GM12878 (cell line): ENCODE data around the gene ADAM10. TPM values are rescaled to one million over a fixed set of nuclear protein-coding genes. Genes with fewer than 3 reads are reported as not detected.

Experiments used
- ASH2L ChIP-seq: fragments of 300-600, 200-600 bp; sonication (generic); IDR thresholded peaks from 2 replicates; pipeline ENCODE4 v1.6.1; 2017; ENCODE audit warnings: low read depth, mild to moderate bottlenecking, borderline replicate concordance
- ATF7 ChIP-seq: fragments of 450-650 bp; IDR thresholded peaks from 2 replicates; pipeline ENCODE4 v1.6.1; 2016; ENCODE audit warnings: low read depth, mild to moderate bottlenecking
- CBFB ChIP-seq: IDR thresholded peaks from 2 replicates; pipeline ENCODE4 v1.6.1; 2016; ENCODE audit warnings: antibody characterized with exemption, low read depth
- CBX5 ChIP-seq: sonication (generic); IDR thresholded peaks from 2 replicates; pipeline ENCODE4 v1.6.1; 2016; ENCODE audit warnings: low read depth, moderate library complexity, mild to moderate bottlenecking, inconsistent platforms
- CREB1 ChIP-seq: IDR thresholded peaks from 2 replicates; pipeline ENCODE4 v1.6.1; 2012; ENCODE audit warnings: low read depth, mild to moderate bottlenecking, inconsistent platforms
- EGR1 ChIP-seq, 2 experiments: IDR thresholded peaks; 1 replicate in 1 of 2; 2 replicates in 1 of 2; pipeline ENCODE4 v1.6.1; 2011 to 2012; ENCODE audit warnings: low read depth in 2 of 2, low read length in 2 of 2, borderline replicate concordance in 1 of 2, mild to moderate bottlenecking in 1 of 2, moderate library complexity in 1 of 2
- EP300 ChIP-seq, 2 experiments: fragments of 150-350 bp in 1 of 2; IDR thresholded peaks; 2 replicates each; pipeline ENCODE4 v1.6.1; 2011 to 2012; ENCODE audit warnings: low read depth in 2 of 2, low read length in 2 of 2, borderline replicate concordance in 1 of 2, improper control_type of control experiment in 1 of 2, inconsistent platforms in 1 of 2; ENCODE audit not compliant: control insufficient read depth in 1 of 2
- GATAD2B ChIP-seq: fragments of 450-650 bp; conservative IDR thresholded peaks from 2 replicates; pipeline ENCODE4 v1.6.1; 2017; ENCODE audit warnings: low read depth, mild to moderate bottlenecking, moderate library complexity
- IKZF2 ChIP-seq, 2 experiments: fragments of 450-650 bp; IDR thresholded peaks; 2 replicates each; pipeline ENCODE4 v1.6.1; 2017; ENCODE audit warnings: mild to moderate bottlenecking in 2 of 2, moderate library complexity in 2 of 2
- IRF4 ChIP-seq: IDR thresholded peaks from 2 replicates; pipeline ENCODE4 v1.6.1; 2011; ENCODE audit warnings: low read depth, low read length
- IRF5 ChIP-seq: fragments of 450-650 bp; IDR thresholded peaks from 2 replicates; pipeline ENCODE4 v1.6.1; 2017; ENCODE audit warnings: borderline replicate concordance
- KDM1A ChIP-seq: fragments of 200-600 bp; sonication (generic); IDR thresholded peaks from 2 replicates; pipeline ENCODE4 v1.6.1; 2016; ENCODE audit warnings: borderline replicate concordance
- LARP7 ChIP-seq: fragments of 450-650 bp; IDR thresholded peaks from 2 replicates; pipeline ENCODE4 v1.6.1; 2017; ENCODE audit warnings: mild to moderate bottlenecking
- NKRF ChIP-seq: fragments of 450-650 bp; conservative IDR thresholded peaks from 2 replicates; pipeline ENCODE4 v1.6.1; 2017; ENCODE audit warnings: mild to moderate bottlenecking, moderate library complexity
- NR2C1 ChIP-seq: fragments of 450-650 bp; IDR thresholded peaks from 2 replicates; pipeline ENCODE4 v1.6.1; 2017; ENCODE audit warnings: antibody characterized with exemption, mild to moderate bottlenecking, moderate library complexity
- NR2F1 ChIP-seq: fragments of 450-650 bp; conservative IDR thresholded peaks from 2 replicates; pipeline ENCODE4 v1.6.1; 2017; ENCODE audit warnings: mild to moderate bottlenecking
- NRF1 ChIP-seq: conservative IDR thresholded peaks from 2 replicates; pipeline ENCODE4 v1.6.1; 2011; ENCODE audit warnings: mild to moderate bottlenecking, low read depth, low read length, improper control_type of control experiment
- POLR2A ChIP-seq: IDR thresholded peaks from 2 replicates; pipeline ENCODE4 v1.6.1; 2011; ENCODE audit warnings: low read depth, mild to moderate bottlenecking, low read length
- POLR2AphosphoS5 ChIP-seq: IDR thresholded peaks from 2 replicates; pipeline ENCODE4 v1.6.1; 2011; ENCODE audit warnings: mild to moderate bottlenecking, low read length, inconsistent platforms
- SREBF1 ChIP-seq: IDR thresholded peaks from 2 replicates; pipeline ENCODE4 v1.6.1; 2012; ENCODE audit warnings: mild to moderate bottlenecking, low read length
- TBL1XR1 ChIP-seq: IDR thresholded peaks from 2 replicates; pipeline ENCODE4 v1.6.1; 2012; ENCODE audit warnings: low read depth, low read length, improper control_type of control experiment
- USF1 ChIP-seq: IDR thresholded peaks from 2 replicates; pipeline ENCODE4 v1.6.1; 2011; ENCODE audit warnings: borderline replicate concordance, low read depth, mild to moderate bottlenecking, moderate library complexity, mixed read lengths, low read length; ENCODE audit not compliant: insufficient read depth; ENCODE audit errors: extremely low read length
- YBX1 ChIP-seq: fragments of 450-650 bp; IDR thresholded peaks from 2 replicates; pipeline ENCODE4 v1.6.1; 2016; ENCODE audit warnings: antibody characterized with exemption
- ZNF592 ChIP-seq: fragments of 450-650 bp; IDR thresholded peaks from 2 replicates; pipeline ENCODE4 v1.6.1; 2017; ENCODE audit warnings: mild to moderate bottlenecking, moderate library complexity
- polyA plus RNA-seq, 11 experiments: library from polyadenylated mRNA; depleted of rRNA in 4 of 11; unstranded in 6 of 11; stranded (reverse) in 5 of 11; fragments of >200 nt; fragmentation: Nextera tagmentation in 4 of 11; fragmentation: Illumina TruSeq in 1 of 11; extraction: Ambion mirVana in 4 of 11; extraction: Trizol in 1 of 11; gene quantifications; 1 replicate in 1 of 11; 2 replicates in 10 of 11; pipeline versions ENCODE4 v1.2.1 to v1.2.3, GENCODE V29; 2011 to 2016; ENCODE audit warnings: inconsistent platforms in 2 of 11, missing spikeins in 2 of 11, low read depth in 1 of 11
- total RNA-seq, 4 experiments: library from RNA; depleted of rRNA in 3 of 4; stranded (reverse); fragments of >200 nt in 3 of 4; fragmentation: Illumina TruSeq in 1 of 4; extraction: Trizol in 1 of 4; gene quantifications; 2 replicates each; pipeline versions ENCODE4 v1.2.1 to v1.2.3, GENCODE V29; 2013 to 2021

The ADAM10 gene
- total and polyA plus RNA-seq, 10 of the 15 experiments (the other 5 are each of a cell fraction or from before 2014, with no cell fraction given) = 10.0 to 88.9 (median 51.7) TPM

- TF ChIP-seq LARP7 = 0 out of 2 replicates have a peak, but pooled peaks have one; percentile 7
- TF ChIP-seq NKRF = 0 out of 2 replicates have a peak, but pooled peaks have one; percentile 8
- TF ChIP-seq ASH2L = no peak
- no peak for TF ChIP-seq EGR1 (IDR thresholded peaks at IDR 0.05; ENCODE audit: borderline replicate concordance in 1 of 2, low read depth in 2 of 2, low read length in 2 of 2)
- TF ChIP-seq POLR2A = no peak
- TF ChIP-seq TBL1XR1 = no peak
- TF ChIP-seq IRF5 = no peak
- TF ChIP-seq GATAD2B = peak; percentile 26; the same call in 1 of the 2 replicates
- no peak for TF ChIP-seq YBX1
- TF ChIP-seq POLR2AphosphoS5 = no peak
- no peak for TF ChIP-seq CBX5
- no peak for TF ChIP-seq CREB1
- no peak for TF ChIP-seq NRF1
- TF ChIP-seq SREBF1 = no peak
- TF ChIP-seq USF1 = no peak
- peak in 1 of 2 experiments; percentile 33; a peak in 2 of 4 replicates for TF ChIP-seq IKZF2 (IDR thresholded peaks at IDR 0.05)
- no peak for TF ChIP-seq IRF4
- no peak for TF ChIP-seq EP300 (IDR thresholded peaks at IDR 0.05; ENCODE audit: borderline replicate concordance in 1 of 2, control insufficient read depth in 1 of 2, low read depth in 2 of 2, low read length in 2 of 2)
- no peak for TF ChIP-seq KDM1A
- TF ChIP-seq NR2C1 = no peak
- no peak for TF ChIP-seq CBFB
- no peak for TF ChIP-seq NR2F1
- no peak for TF ChIP-seq ATF7
- no peak for TF ChIP-seq ZNF592
Measured at GRCh38 chr15:58771621-58772250, 22.2 kb upstream of the ADAM10 start (continued).
